ENCODE data around the gene CLEC20A. TPM values are rescaled to one million over a fixed set of nuclear protein-coding genes. Genes with fewer than 3 reads are reported as not detected.

The CLEC20A gene
- total and polyA plus RNA-seq, 8 donors, result 0.31 TPM; not detected in 7

DNA sequence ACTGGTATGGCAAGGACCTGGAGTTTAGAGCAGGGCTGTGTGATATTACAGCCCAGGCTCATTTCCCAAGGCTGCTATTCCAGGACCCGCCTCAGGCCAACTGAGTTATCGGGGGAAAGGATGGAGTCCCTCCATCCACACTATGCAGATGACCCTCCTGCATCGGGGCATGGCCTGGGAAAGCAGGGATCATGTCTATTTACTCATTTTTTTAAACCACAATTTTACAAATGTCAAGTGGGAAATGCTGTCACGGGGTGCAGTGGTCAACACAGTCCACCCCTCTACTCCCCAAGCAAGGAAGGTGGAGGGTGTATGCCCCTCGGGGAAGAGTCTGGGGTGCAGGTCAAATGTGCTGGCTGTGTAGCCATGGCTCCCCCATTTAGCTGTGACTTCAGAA is 6.1 kb upstream of the CLEC20A start:
- H3K9me3 ChIP-seq, result no peaks in the 10 kb centered on the region
- intact Hi-C loops (cut with DNase I; ENCODE audit: low total_unique reads), result no loop called here
- no peak overlapping the region for H3K4me3 ChIP-seq
- peaks cover 0 to 14% (median 7%) of the 10 kb centered on the region in 4 donors for H3K4me1 ChIP-seq
- H3K27ac ChIP-seq, result no peak overlapping the region
- no peak for DNase-seq
- H3K36me3 ChIP-seq, result no peaks in the 10 kb centered on the region
- H3K27me3 ChIP-seq, result no peaks in the 10 kb centered on the region
- no peak for TF ChIP-seq POLR2A (IDR thresholded peaks at IDR 0.05)
- TF ChIP-seq POLR2AphosphoS5 (IDR thresholded peaks at IDR 0.05), result no peak
- no peak for TF ChIP-seq EP300 (IDR thresholded peaks at IDR 0.05)
- TF ChIP-seq, protein P1, sequence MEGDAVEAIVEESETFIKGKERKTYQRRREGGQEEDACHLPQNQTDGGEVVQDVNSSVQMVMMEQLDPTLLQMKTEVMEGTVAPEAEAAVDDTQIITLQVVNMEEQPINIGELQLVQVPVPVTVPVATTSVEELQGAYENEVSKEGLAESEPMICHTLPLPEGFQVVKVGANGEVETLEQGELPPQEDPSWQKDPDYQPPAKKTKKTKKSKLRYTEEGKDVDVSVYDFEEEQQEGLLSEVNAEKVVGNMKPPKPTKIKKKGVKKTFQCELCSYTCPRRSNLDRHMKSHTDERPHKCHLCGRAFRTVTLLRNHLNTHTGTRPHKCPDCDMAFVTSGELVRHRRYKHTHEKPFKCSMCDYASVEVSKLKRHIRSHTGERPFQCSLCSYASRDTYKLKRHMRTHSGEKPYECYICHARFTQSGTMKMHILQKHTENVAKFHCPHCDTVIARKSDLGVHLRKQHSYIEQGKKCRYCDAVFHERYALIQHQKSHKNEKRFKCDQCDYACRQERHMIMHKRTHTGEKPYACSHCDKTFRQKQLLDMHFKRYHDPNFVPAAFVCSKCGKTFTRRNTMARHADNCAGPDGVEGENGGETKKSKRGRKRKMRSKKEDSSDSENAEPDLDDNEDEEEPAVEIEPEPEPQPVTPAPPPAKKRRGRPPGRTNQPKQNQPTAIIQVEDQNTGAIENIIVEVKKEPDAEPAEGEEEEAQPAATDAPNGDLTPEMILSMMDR (IDR thresholded peaks at IDR 0.05), result no peak
- WGBS, 5 donors, result 85 to 92% (median 89%) methylated on average over 5 of the region's 5 CpGs

DNA sequence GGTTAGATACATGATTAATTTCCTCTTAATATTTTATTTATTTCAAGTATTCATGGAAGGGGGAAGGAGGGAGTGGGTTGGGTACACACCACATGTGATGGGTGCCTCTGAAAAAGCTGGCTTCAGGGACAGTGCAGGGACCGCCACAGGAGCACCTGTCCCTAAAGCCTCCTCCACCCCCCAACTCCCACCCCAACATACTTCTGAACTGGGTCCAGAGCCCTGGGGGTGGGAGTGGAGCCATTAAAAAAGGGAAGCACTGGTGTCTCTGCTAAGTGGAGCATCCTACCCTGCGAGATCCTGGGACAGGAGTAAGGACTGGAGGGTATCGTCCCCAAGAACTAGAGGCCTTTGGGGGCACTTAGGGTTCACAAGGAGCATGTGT is 5.6 kb upstream of the CLEC20A start:
- intact Hi-C loops (cut with DNase I; ENCODE audit: low total_unique reads), result no loop called here
- H3K4me1 ChIP-seq, result peaks cover 0 to 14% (median 7%) of the 10 kb centered on the region in 4 donors
- no peaks in the 10 kb centered on the region for H3K9me3 ChIP-seq
- no peaks in the 10 kb centered on the region for H3K27me3 ChIP-seq
- WGBS, 5 donors, result 90 to 100% (median 92%) methylated on average over 3 of the region's 3 CpGs
- H3K27ac ChIP-seq, result no peak overlapping the region
- H3K36me3 ChIP-seq, result no peaks in the 10 kb centered on the region
- H3K4me3 ChIP-seq, result no peak overlapping the region
- no peak for DNase-seq
- TF ChIP-seq, protein P1 (IDR thresholded peaks at IDR 0.05), result no peak
- TF ChIP-seq EP300 (IDR thresholded peaks at IDR 0.05) (no peak), POLR2AphosphoS5 (IDR thresholded peaks at IDR 0.05) (no peak), POLR2A (IDR thresholded peaks at IDR 0.05) (no peak)

DNA sequence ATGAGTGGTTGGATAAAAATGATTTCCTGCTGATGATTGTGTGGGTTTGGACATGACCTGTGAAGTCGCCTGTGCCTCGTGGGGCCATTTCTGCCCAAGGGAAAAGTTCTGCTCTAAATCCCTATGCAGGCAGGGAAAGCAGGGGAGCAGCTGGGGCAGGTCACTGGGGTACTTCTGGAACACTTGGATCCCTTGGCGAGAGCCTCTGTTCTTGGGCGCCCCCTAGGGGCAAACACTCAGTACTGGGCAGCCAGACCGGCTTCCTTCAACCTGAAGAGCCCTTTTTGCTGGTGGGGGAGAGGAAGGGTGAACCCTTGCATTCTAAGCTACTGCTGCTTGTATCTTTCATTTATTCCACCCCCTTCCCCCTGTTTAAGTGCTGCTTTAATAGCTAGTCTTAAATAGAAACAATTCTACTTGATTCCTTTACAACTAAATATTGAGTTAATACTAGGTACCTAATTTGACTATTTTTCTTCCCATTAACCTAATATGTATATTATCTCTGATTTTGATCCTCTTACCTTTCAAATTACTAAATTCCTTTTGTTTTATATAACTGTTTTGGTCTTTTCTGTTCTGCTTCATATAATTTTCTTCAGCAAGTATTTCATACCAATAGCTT is 5.1 kb upstream of the CLEC20A start:
- Histone ChIP-seq H3K9me3 (no peaks in the 10 kb centered on the region), H3K4me3 (no peak overlapping the region), H3K27me3 (no peaks in the 10 kb centered on the region), H3K36me3 (no peaks in the 10 kb centered on the region), H3K27ac (no peak overlapping the region), H3K4me1 (peaks cover 0 to 10% (median 7%) of the 10 kb centered on the region in 4 donors)
- DNase-seq, result peak; percentile 77 to 85
- WGBS, 5 donors, result 25 to 46% (median 29%) methylated on average over 4 to 5 of the region's 5 CpGs
- intact Hi-C loops (cut with DNase I; ENCODE audit: low total_unique reads), result no loop called here
- TF ChIP-seq, protein P1 (IDR thresholded peaks at IDR 0.05), result peak in 5 of 7 experiments; percentile 55 to 87 (median 78)
- TF ChIP-seq POLR2A (IDR thresholded peaks at IDR 0.05), result no peak

DNA sequence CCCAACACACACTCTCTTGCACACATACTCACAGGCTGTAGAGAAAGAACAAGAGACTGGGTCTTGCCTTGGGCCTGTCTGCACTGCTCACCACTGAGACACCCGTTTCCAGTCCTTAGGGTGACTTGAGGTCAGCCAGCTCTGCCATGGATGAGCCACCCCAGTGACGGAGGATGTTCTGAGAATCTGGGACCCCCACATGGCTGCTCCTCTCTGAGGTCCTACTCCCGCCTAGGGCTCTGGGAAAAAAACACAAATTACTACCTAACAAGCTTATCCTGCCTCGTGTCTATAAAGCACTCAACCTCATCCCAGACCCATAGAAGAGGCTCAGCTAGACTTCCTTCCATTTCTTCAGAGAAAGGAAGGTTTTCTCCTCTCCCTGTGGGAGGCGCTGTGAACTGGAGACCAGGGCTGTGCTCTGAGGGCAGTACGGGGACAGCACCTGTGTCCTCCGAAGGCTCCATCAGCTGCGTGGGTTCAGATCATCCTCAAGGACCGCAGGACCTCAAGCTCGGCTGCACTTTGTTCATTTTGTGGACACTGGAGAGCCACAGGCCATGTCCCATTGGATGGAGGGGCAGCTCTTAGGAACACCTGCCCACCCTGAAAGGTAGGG is 4.3 kb upstream of the CLEC20A start:
- H3K27ac ChIP-seq, result no peak overlapping the region
- no peak for TF ChIP-seq POLR2A (IDR thresholded peaks at IDR 0.05)
- TF ChIP-seq EP300 (IDR thresholded peaks at IDR 0.05), result no peak
- TF ChIP-seq, protein P1 (IDR thresholded peaks at IDR 0.05), result no peak
- TF ChIP-seq POLR2AphosphoS5 (IDR thresholded peaks at IDR 0.05), result no peak
- intact Hi-C loops (cut with DNase I; ENCODE audit: low total_unique reads), result no loop called here
- no peak for DNase-seq
- no peaks in the 10 kb centered on the region for H3K27me3 ChIP-seq
- no peak overlapping the region for H3K4me3 ChIP-seq
- H3K4me1 ChIP-seq, result peaks cover 0 to 7% (median 2%) of the 10 kb centered on the region in 4 donors
- WGBS, 5 donors, result 92 to 96% (median 94%) methylated on average over 8 to 10 of the region's 10 CpGs
- H3K9me3 ChIP-seq, result no peaks in the 10 kb centered on the region
- no peaks in the 10 kb centered on the region for H3K36me3 ChIP-seq

Data from stomach (tissue), 9 donors.